Skeletal muscle tissue (tissue), 4 donors: ENCODE results near the gene CMTM3. TPM values are rescaled to one million over a fixed set of nuclear protein-coding genes. Genes with fewer than 3 reads are reported as not detected.
A peak's percentile ranks its signal among the peaks of the same experiment; 100 is the strongest.

Experiments used
- H3K27ac ChIP-seq: one replicate; pipeline ENCODE4 v1.7.0; 2013; ENCODE audit warnings: mild to moderate bottlenecking, low read depth, low read length, inconsistent platforms
- H3K27me3 ChIP-seq, 3 donors: one replicate each; pipeline ENCODE4 v1.7.0; 2013; ENCODE audit warnings: low read length in 3 of 3; ENCODE audit not compliant: control insufficient read depth in 3 of 3, insufficient read depth in 3 of 3
- H3K36me3 ChIP-seq, 3 donors: one replicate each; pipeline ENCODE4 v1.7.0; 2013; ENCODE audit warnings: low read length in 3 of 3; ENCODE audit not compliant: control insufficient read depth in 3 of 3, insufficient read depth in 3 of 3
- H3K4me1 ChIP-seq, 3 donors: one replicate each; pipeline ENCODE4 v1.7.0; 2013; ENCODE audit warnings: low read length in 3 of 3, mild to moderate bottlenecking in 3 of 3; ENCODE audit not compliant: control insufficient read depth in 3 of 3, insufficient read depth in 3 of 3
- H3K4me3 ChIP-seq, 3 donors: one replicate each; pipeline ENCODE4 v1.7.0; 2013; ENCODE audit warnings: low read length in 3 of 3
- H3K9ac ChIP-seq, 3 donors: one replicate each; pipeline ENCODE4 v1.7.0; 2013; ENCODE audit warnings: low read length in 3 of 3, mild to moderate bottlenecking in 3 of 3, moderate library complexity in 2 of 3, low read depth in 1 of 3
- H3K9me3 ChIP-seq, 3 donors: one replicate each; pipeline ENCODE4 v1.7.0; 2013; ENCODE audit warnings: low read length in 3 of 3; ENCODE audit not compliant: control insufficient read depth in 3 of 3
- total RNA-seq: library from RNA; depleted of rRNA; stranded (reverse); fragments of >200 nt; gene quantifications from one replicate; pipeline ENCODE4 v1.2.3, GENCODE V29; 2014
- donor health status: Osteomylitis.

CMTM3 gene
- total RNA-seq, 1 donor from 2014 or later: 23.0 TPM

DNA sequence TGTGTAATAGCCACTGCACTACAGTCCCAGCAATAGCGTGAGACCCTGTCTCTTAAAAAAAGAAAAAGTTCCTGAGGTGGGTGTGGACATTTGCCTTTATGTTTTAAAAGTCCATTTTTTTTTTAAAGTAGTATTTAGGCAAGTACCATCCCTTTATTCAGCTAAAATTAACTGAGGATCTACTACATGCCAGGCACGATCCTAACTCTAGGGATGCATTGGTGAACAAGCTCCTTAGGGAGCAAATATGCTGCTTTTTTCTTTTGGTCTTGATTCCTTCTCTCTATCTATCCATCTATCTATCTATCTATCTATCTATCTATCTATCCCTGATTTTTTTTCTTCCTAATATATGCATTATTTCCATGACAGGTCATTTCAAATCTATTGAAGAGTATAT, 44.7 kb downstream of the CMTM3 start:
- no peaks in the 10 kb centered on the region for H3K36me3 ChIP-seq
- no peaks in the 10 kb centered on the region for H3K27me3 ChIP-seq
- no peak overlapping the region for H3K27ac ChIP-seq
- H3K4me1 ChIP-seq: peaks cover 3 to 6% (median 4%) of the 10 kb centered on the region in 3 donors
- H3K9me3 ChIP-seq: no peaks in the 10 kb centered on the region
- H3K9ac ChIP-seq: no peak overlapping the region
- no peak overlapping the region for H3K4me3 ChIP-seq

DNA sequence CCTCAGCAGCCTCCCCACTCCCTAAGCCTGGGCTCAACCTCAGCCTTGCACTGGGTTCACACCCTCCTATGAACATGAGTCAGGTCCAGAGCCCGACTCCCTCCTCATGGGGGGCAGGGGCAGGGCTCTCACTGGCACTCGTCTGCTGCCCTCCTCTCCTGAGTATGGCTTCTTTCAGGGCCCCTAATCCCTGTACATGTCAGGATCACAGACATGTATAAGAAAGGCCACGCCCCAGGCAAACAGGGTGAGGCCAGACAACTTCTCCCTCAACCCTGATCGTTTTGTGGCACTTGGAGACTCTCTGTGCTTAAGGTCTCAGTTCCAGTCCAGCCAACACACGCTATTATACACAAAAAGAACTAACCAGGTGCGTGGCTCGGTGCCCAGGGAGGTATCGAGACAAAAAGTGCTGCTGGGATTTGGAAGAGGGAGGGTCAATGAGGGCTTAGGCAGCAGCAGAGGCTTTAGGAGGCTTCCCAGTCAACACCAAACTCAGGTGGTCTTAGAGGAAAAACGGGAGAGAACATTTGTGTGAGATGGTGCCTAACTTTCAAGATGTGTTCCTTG, 45.2 kb downstream of the CMTM3 start:
- Histone ChIP-seq H3K36me3 (no peaks in the 10 kb centered on the region), H3K27me3 (no peaks in the 10 kb centered on the region)

GRCh38 chr16:66650707-66651473, 46.4 kb downstream of the CMTM3 start:
- Histone ChIP-seq H3K4me1 (peaks cover 3 to 6% (median 4%) of the 10 kb centered on the region in 3 donors), H3K4me3 (peak overlapping the region in 2 of 3 donors; percentile 37 to 59), H3K9me3 (no peaks in the 10 kb centered on the region), H3K36me3 (no peaks in the 10 kb centered on the region), H3K9ac (no peak overlapping the region), H3K27me3 (no peaks in the 10 kb centered on the region), H3K27ac (no peak overlapping the region)

More for the DNA sequence above, 45.2 kb downstream of the CMTM3 start:
- H3K4me1 ChIP-seq: peaks cover 3 to 6% (median 4%) of the 10 kb centered on the region in 3 donors
- no peak overlapping the region for H3K4me3 ChIP-seq
- no peak overlapping the region for H3K9ac ChIP-seq
- H3K9me3 ChIP-seq: no peaks in the 10 kb centered on the region
- H3K27ac ChIP-seq: no peak overlapping the region

- H3K4me1 ChIP-seq: peaks cover 3 to 6% (median 4%) of the 10 kb centered on the region in 3 donors
- no peaks in the 10 kb centered on the region for H3K9me3 ChIP-seq
- no peaks in the 10 kb centered on the region for H3K27me3 ChIP-seq
- H3K27ac ChIP-seq: no peak overlapping the region
- H3K9ac ChIP-seq: no peak overlapping the region
- H3K4me3 ChIP-seq: peak overlapping the region in 2 of 3 donors; percentile 37 to 59
- no peaks in the 10 kb centered on the region for H3K36me3 ChIP-seq
Observed at GRCh38 chr16:66651474-66651765, 46.9 kb downstream of the CMTM3 start.

DNA sequence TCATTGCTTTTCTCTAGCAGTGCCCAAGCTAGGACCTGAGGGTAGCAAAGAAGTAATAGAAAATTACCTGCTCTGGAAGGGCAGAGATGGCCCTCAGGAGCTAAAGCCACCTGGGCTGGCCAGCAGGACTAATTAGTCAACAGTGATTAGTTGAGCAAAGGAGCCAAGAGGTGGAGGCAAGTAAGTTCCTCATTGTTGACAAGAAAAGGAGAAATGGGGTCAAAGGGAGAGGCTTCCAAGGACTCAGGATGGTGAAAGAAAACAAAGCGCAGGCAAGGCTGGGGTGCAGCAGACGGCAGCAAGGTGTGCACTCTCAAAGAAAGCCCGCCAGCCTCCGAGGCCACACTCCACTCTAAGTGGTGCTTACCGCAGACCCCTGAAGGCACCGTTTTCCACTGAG, 47.5 kb downstream of the CMTM3 start:
- Histone ChIP-seq H3K27ac (no peak overlapping the region), H3K36me3 (no peaks in the 10 kb centered on the region), H3K4me3 (no peak overlapping the region)

DNA sequence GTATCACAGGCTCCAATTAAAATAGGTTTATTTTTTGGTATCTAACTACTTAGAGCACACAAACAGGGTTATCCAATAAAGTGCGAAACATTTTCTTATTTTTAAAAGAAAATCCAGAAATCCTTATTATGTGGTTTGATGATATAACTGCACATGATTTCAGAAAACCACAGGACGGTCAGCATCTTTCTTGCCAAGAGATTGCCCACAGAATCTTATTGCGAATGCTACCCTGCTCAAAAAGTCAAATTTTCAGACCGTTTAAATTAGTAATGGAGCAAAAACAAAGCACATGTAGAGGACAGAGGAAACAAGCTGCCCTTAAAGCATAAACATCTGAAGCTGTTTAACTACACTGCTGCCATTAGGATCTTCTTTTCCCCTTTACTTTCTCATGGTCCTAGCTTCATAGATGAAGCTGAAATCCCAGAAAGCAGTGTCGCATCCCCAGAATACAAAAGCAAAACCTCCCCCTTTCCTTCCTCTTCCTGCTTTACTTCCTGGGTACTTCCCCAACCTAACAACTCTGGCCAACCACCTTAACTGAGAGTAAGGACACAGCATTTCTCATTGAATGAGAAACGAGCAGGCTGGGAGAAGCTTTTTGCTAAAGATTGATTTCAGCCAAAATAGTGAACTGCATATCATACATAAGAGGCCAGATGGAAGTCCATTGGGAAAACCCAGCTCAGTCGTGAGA, 48.3 kb downstream of the CMTM3 start:
- Histone ChIP-seq H3K9ac (no peak overlapping the region), H3K27me3 (no peaks in the 10 kb centered on the region), H3K4me1 (peaks cover 3 to 6% (median 4%) of the 10 kb centered on the region in 3 donors), H3K9me3 (no peaks in the 10 kb centered on the region), H3K27ac (no peak overlapping the region), H3K36me3 (no peaks in the 10 kb centered on the region), H3K4me3 (no peak overlapping the region)

More for the DNA sequence above, 47.5 kb downstream of the CMTM3 start:
- H3K9me3 ChIP-seq: no peaks in the 10 kb centered on the region
- H3K9ac ChIP-seq: no peak overlapping the region
- H3K4me1 ChIP-seq: peaks cover 3 to 6% (median 4%) of the 10 kb centered on the region in 3 donors
- H3K27me3 ChIP-seq: no peaks in the 10 kb centered on the region

DNA sequence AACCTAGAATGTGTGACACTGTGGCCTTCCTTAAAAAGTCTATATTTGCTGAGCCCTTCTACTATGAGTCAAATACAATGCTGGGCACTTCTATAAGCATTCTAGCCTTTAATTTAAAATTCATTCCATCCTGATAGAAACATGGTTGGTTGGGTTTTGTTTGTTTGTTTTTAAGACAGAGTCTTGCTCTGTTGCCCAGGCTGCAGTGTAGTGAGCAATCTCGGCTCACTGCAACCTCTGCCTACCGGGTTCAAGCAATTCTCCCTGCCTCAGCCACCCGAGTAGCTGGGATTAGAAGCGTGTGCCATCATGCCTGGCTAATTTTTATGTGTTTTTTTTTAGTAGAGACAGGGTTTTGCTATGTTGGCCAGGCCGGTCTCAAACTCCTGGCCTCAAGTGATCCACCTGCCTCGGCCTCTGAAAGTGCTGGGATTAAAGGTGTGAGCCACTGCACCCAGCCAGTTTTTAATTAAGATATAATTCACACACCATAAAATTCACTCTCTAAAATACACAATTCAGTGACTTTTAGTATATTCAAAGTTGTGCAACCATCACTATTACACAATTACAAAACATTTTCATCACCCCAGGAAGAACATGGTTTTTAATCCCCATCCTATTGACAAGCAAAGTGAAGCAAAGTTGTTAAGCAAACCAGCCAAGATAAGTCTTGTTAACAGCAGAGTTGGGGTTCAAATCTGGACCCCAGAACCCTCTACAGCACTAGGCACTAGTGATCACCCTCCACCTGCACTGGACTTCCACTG, 49.3 kb downstream of the CMTM3 start:
- peaks cover 3 to 6% (median 4%) of the 10 kb centered on the region in 3 donors for H3K4me1 ChIP-seq
- H3K27ac ChIP-seq: no peak overlapping the region

GRCh38 chr16:66656547-66656946, 52.0 kb downstream of the CMTM3 start:
- Histone ChIP-seq H3K4me1 (peaks cover 9 to 12% (median 11%) of the 10 kb centered on the region in 3 donors), H3K27ac (no peak overlapping the region), H3K36me3 (no peaks in the 10 kb centered on the region), H3K27me3 (no peaks in the 10 kb centered on the region), H3K9ac (no peak overlapping the region), H3K9me3 (no peaks in the 10 kb centered on the region), H3K4me3 (no peak overlapping the region)

More for the DNA sequence above, 49.3 kb downstream of the CMTM3 start:
- Histone ChIP-seq H3K9ac (no peak overlapping the region), H3K27me3 (no peaks in the 10 kb centered on the region), H3K36me3 (no peaks in the 10 kb centered on the region), H3K4me3 (no peak overlapping the region), H3K9me3 (no peaks in the 10 kb centered on the region)

GRCh38 chr16:66658143-66658859, 53.8 kb downstream of the CMTM3 start:
- no peaks in the 10 kb centered on the region for H3K27me3 ChIP-seq
- H3K9ac ChIP-seq: no peak overlapping the region
- H3K9me3 ChIP-seq: no peaks in the 10 kb centered on the region
- no peak overlapping the region for H3K4me3 ChIP-seq
- H3K27ac ChIP-seq: no peak overlapping the region
- H3K4me1 ChIP-seq: peaks cover 14 to 18% (median 17%) of the 10 kb centered on the region in 3 donors
- no peaks in the 10 kb centered on the region for H3K36me3 ChIP-seq
